IMR-90 (cell line): ENCODE measurements around the gene MRPL1. TPM values are rescaled to one million over a fixed set of nuclear protein-coding genes. Genes with fewer than 3 reads are reported as not detected.

Experiments used
- ATAC-seq: fragments of 200-7000 bp; cut with Tn5 transposase; 2 replicates; pipeline ENCODE4 v1.9.1; 2020; ENCODE audit warnings: low read depth, mild to moderate bottlenecking, moderate library complexity
- BruUV-seq: library from RNA; stranded (reverse); fragments of 400-500 nt; replicated peaks from 2 replicates; lab custom pipeline; 2021; lab: Mats Ljungman, UMichigan
- CTCF ChIA-PET: fragments of 300-600 bp; formaldehyde crosslinking; extraction: SDS; loops from one replicate; lab custom pipeline; 2021; ENCODE audit warnings: antibody characterized with exemption; lab: Yijun Ruan, JAX
- POLR2A ChIA-PET: fragments of 300-600 bp; sonication (Branson Sonifier 250); formaldehyde crosslinking; loops from one replicate; lab custom pipeline; 2022; ENCODE audit warnings: antibody characterized with exemption; ENCODE audit not compliant: unreplicated experiment; lab: Charles Lee
- DNase-seq: peaks from one replicate; pipeline ENCODE4 v3.0.0; 2013
- H2AFZ ChIP-seq: replicated peaks from 2 replicates; pipeline ENCODE3; 2013; ENCODE audit warnings: low read length, mild to moderate bottlenecking; ENCODE audit not compliant: poor library complexity
- H2AK5ac ChIP-seq: 2 replicates; pipeline ENCODE4 v1.6.1; 2013; ENCODE audit warnings: low read depth, low read length, inconsistent platforms
- H2AK9ac ChIP-seq: replicated peaks from 2 replicates; pipeline ENCODE3; 2013; ENCODE audit warnings: mild to moderate bottlenecking, low read depth, low read length, moderate library complexity; ENCODE audit not compliant: poor library complexity
- H2BK120ac ChIP-seq: 2 replicates; pipeline ENCODE4 v1.6.1; 2013; ENCODE audit warnings: low read depth, low read length, inconsistent platforms
- H2BK15ac ChIP-seq: 3 replicates; pipeline ENCODE4 v1.6.1; 2013; ENCODE audit warnings: low read depth, low read length, inconsistent platforms
- H2BK20ac ChIP-seq: 2 replicates; pipeline ENCODE4 v1.6.1; 2013; ENCODE audit warnings: low read depth, mild to moderate bottlenecking, inconsistent platforms, low read length, moderate library complexity
- H2BK5ac ChIP-seq: 2 replicates; pipeline ENCODE4 v1.6.1; 2013; ENCODE audit warnings: mild to moderate bottlenecking, low read depth, low read length, inconsistent platforms; ENCODE audit not compliant: poor library complexity, severe bottlenecking
- H3K14ac ChIP-seq: replicated peaks from 2 replicates; pipeline ENCODE4 v1.6.1; 2013; ENCODE audit warnings: low read depth, low read length, inconsistent platforms
- H3K18ac ChIP-seq: 2 replicates; pipeline ENCODE4 v1.6.1; 2013; ENCODE audit warnings: low read depth, low read length, control low read depth
- H3K23ac ChIP-seq: 2 replicates; pipeline ENCODE4 v1.6.1; 2013; ENCODE audit warnings: low read depth, low read length, inconsistent platforms
- H3K27ac ChIP-seq: 2 replicates; pipeline ENCODE4 v1.5.1; 2013; ENCODE audit warnings: mild to moderate bottlenecking, control low read depth, low read length; ENCODE audit not compliant: insufficient read depth
- H3K27me3 ChIP-seq: 2 replicates; pipeline ENCODE4 v1.6.1; 2013; ENCODE audit warnings: low read length; ENCODE audit not compliant: control insufficient read depth, insufficient read depth
- H3K36me3 ChIP-seq: 2 replicates; pipeline ENCODE4 v1.6.1; 2013; ENCODE audit warnings: low read length, mixed read lengths; ENCODE audit not compliant: control insufficient read depth, insufficient read depth
- H3K4ac ChIP-seq: 2 replicates; pipeline ENCODE4 v1.6.1; 2013; ENCODE audit warnings: low read depth, low read length, inconsistent platforms
- H3K4me1 ChIP-seq: 2 replicates; pipeline ENCODE4 v1.6.1; 2013; ENCODE audit warnings: low read length, mixed read lengths; ENCODE audit not compliant: control insufficient read depth, insufficient read depth
- H3K4me2 ChIP-seq: 2 replicates; pipeline ENCODE4 v1.6.1; 2013; ENCODE audit warnings: low read depth, mild to moderate bottlenecking, control low read depth, low read length, moderate library complexity
- H3K4me3 ChIP-seq: 2 replicates; pipeline ENCODE4 v1.5.1; 2013; ENCODE audit warnings: low read depth, mild to moderate bottlenecking, control low read depth, low read length, moderate library complexity; ENCODE audit not compliant: insufficient read depth
- H3K56ac ChIP-seq: 2 replicates; pipeline ENCODE4 v1.6.1; 2013; ENCODE audit warnings: low read length, inconsistent platforms; ENCODE audit not compliant: insufficient read depth; ENCODE audit errors: extremely low read depth
- H3K79me1 ChIP-seq, 2 experiments: 2 replicates each; pipeline ENCODE4 v1.6.1; 2013; ENCODE audit warnings: low read length in 2 of 2, inconsistent platforms in 1 of 2, low read depth in 1 of 2
- H3K9ac ChIP-seq: 2 replicates; pipeline ENCODE4 v1.6.1; 2013; ENCODE audit warnings: low read depth, low read length, control low read depth
- H3K9me1 ChIP-seq: 2 replicates; pipeline ENCODE4 v1.6.1; 2013; ENCODE audit warnings: low read length, inconsistent platforms; ENCODE audit not compliant: insufficient read depth
- H3K9me3 ChIP-seq: 2 replicates; pipeline ENCODE4 v1.6.1; 2013; ENCODE audit warnings: low read length; ENCODE audit not compliant: control insufficient read depth, insufficient read depth
- H4K20me1 ChIP-seq: 2 replicates; pipeline ENCODE4 v1.6.1; 2013; ENCODE audit warnings: low read length, inconsistent platforms; ENCODE audit not compliant: insufficient read depth
- H4K5ac ChIP-seq: 2 replicates; pipeline ENCODE4 v1.6.1; 2013; ENCODE audit warnings: mild to moderate bottlenecking, low read depth, low read length, control low read depth
- H4K8ac ChIP-seq, 2 experiments: 2 replicates each; pipeline ENCODE4 v1.6.1; 2013; ENCODE audit warnings: low read depth in 2 of 2, low read length in 2 of 2, control low read depth in 1 of 2, inconsistent platforms in 1 of 2
- H4K91ac ChIP-seq: 2 replicates; pipeline ENCODE4 v1.6.1; 2013; ENCODE audit warnings: low read depth, low read length, inconsistent platforms; ENCODE audit not compliant: insufficient read depth
- CHD1 ChIP-seq: IDR thresholded peaks from 2 replicates; pipeline ENCODE4 v1.6.1; 2012; ENCODE audit warnings: low read depth, low read length, improper control_type of control experiment
- ELK1 ChIP-seq: fragments of 150-350 bp; IDR thresholded peaks from 2 replicates; pipeline ENCODE4 v1.6.1; 2016; ENCODE audit warnings: low read depth, mild to moderate bottlenecking, low read length, moderate library complexity, borderline replicate concordance
- FOS ChIP-seq: fragments of 150-350 bp; IDR thresholded peaks from 2 replicates; pipeline ENCODE4 v1.6.1; 2016; ENCODE audit warnings: low read depth, low read length
- MAFK ChIP-seq: IDR thresholded peaks from 2 replicates; pipeline ENCODE4 v1.6.1; 2012; ENCODE audit warnings: low read depth, low read length, improper control_type of control experiment
- NFE2L2 ChIP-seq: fragments of 150-350 bp; IDR thresholded peaks from 2 replicates; pipeline ENCODE4 v1.6.1; 2016; ENCODE audit warnings: low read depth, mild to moderate bottlenecking, low read length
- RCOR1 ChIP-seq: IDR thresholded peaks from 2 replicates; pipeline ENCODE4 v1.6.1; 2012; ENCODE audit warnings: mild to moderate bottlenecking, low read length, improper control_type of control experiment; ENCODE audit not compliant: insufficient replicate concordance
- WGBS, 2 experiments: methylation state at CpG; one replicate each; pipeline versions ENCODE4 v1.1.5 to v1.1.7; 2013; ENCODE audit warnings: missing lambda C conversion rate in 2 of 2; ENCODE audit not compliant: insufficient read length in 1 of 2; ENCODE audit errors: extremely low coverage in 2 of 2; 5-methylcytosine and 5-hydroxymethylcytosine counted together
- dilution Hi-C: fragments of 300-500 bp; cut with HindIII; formaldehyde crosslinking; loops from one replicate; pipeline ENCODE4 v1.14.3; 2018; ENCODE audit warnings: low sequenced_read_pairs; ENCODE audit not compliant: unreplicated experiment
- in situ Hi-C: fragments of 300-500 bp; cut with MboI; formaldehyde crosslinking; loops from 3 replicates; pipeline ENCODE4 v1.14.3; 2019; ENCODE audit warnings: low sequenced_read_pairs, inconsistent platforms, mixed read lengths
- intact Hi-C: fragments of 100-400 bp; cut with micrococcal nuclease; formaldehyde crosslinking; loops from 2 replicates; pipeline ENCODE4 v1.10.0; 2022
- polyA plus RNA-seq, 3 experiments: library from polyadenylated mRNA; depleted of rRNA; stranded (reverse); fragments of >200 nt; gene quantifications; 2 replicates each; pipeline ENCODE4 v1.2.3, GENCODE V29; 2012; ENCODE audit warnings: low replicate concordance in 1 of 3
- total RNA-seq: library from RNA; depleted of rRNA; stranded (reverse); fragments of >200 nt; gene quantifications from 2 replicates; pipeline ENCODE4 v1.2.3, GENCODE V29; 2012

MRPL1 gene
- total and polyA plus RNA-seq, 2 of the 4 experiments (the other 2 are of a cell fraction) = 13.4 to 22.5 TPM

GRCh38 chr4:77960367-77960766 is 97.7 kb downstream of the MRPL1 start:
- Histone ChIP-seq H3K27me3 (no peaks in the 10 kb centered on the region), H3K56ac (no peak overlapping the region), H3K36me3 (no peaks in the 10 kb centered on the region), H3K14ac (no peak overlapping the region), H2AFZ (no peak overlapping the region), H3K27ac (no peak overlapping the region), H4K5ac (no peak overlapping the region), H3K18ac (no peak overlapping the region), H3K4me1 (no peaks in the 10 kb centered on the region), H3K4ac (no peak overlapping the region), H3K9me1 (no peaks in the 10 kb centered on the region), H3K9me3 (no peaks in the 10 kb centered on the region), H2BK120ac (no peak overlapping the region), H2BK5ac (no peak overlapping the region), H3K79me1 (no peaks in the 10 kb centered on the region), H2BK20ac (no peak overlapping the region), H2AK9ac (no peak overlapping the region), H3K4me3 (no peak overlapping the region), H2AK5ac (no peak overlapping the region), H2BK15ac (no peak overlapping the region), H4K91ac (no peak overlapping the region), H3K23ac (no peak overlapping the region), H4K8ac (no peak overlapping the region), H3K9ac (no peak overlapping the region), H3K4me2 (no peak overlapping the region), H4K20me1 (no peaks in the 10 kb centered on the region)
- ChIA-PET CTCF (interaction anchor here (1.0 kb wide), 1 partner anchor 553 kb away, joined by 3 read pairs; no protein-coding TSS in a partner anchor), POLR2A (no interaction called here)
- in situ Hi-C loops (loop anchor here (25.0 kb wide), 1 partner anchor 902 kb away; no protein-coding TSS in a partner anchor), intact Hi-C loops (loop anchor here (10.0 kb wide), 1 partner anchor 974 kb away; the partner anchor contains the start of gene PAQR3), dilution Hi-C loops (no loop called here)
- no CpG with 5 or more reads among the region's 5 CpGs for WGBS, 2 experiments
- no TSS peak for BruUV-seq
- no peak for ATAC-seq
- no peak for DNase-seq
- TF ChIP-seq CHD1 (no peak), FOS (no peak), RCOR1 (no peak), NFE2L2 (no peak), ELK1 (no peak), MAFK (no peak)
